ENCODE measurements around the gene CHST3.

CHST3 gene

DNA sequence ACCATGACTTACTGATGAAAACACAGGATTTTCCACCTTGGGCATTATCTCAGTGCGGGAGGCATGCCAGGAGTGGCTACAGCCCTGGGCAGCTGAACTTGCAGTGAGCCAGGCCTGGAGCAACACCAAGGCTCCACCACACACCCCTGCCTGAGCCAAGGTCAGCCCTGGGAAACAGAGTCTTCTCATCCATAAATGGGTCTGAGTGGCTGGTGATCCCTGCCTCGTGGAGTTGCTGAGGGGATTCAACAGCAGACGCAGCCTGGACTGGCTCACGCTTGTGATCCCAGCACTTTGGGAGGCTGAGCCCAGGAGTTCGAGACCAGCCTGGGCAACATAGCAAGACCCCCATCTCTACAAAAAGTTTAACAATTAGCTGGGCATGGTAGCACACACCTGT lies 91.9 kb downstream of the CHST3 start:
- DNase-seq (ENCODE audit: low read depth, low spot score), result no peak

DNA sequence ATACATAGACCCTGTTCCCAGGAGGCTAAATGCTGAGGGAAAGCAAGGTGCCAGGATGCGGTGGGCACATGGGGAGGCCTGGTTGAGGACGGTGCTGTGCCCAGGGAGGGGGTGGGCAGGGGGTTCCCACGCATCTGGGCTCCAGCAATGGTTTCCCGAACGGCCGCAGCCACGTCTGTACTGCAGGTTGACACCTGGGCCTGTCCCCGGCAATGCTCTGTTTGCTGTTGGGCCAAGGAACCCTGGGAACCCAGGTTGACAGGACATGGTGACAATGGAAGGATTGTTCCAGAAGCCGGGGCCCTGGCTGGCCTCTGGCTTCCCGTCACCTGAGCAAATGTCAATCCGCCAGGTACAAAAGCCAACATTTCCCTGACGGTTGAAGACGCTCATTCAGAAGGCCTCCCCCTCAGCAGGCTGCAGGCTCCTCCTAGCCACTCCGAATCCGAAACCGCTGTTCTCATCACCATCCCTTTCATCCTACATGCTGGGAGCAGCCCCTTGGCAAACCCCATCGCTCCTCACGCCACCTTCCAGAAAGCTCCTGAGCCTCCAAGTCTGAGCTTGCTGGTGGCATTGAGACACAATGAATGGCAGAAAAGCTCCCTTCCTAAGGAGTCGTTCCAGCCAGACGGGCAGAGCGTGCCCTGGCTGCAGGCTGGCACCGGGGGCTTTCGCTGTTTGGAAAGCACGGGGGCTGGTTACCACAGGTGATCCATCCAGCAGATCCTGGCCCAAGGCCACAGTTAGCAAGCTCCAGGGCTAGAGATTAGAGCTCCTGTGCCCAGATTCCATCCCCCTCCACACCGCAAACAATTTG lies 92.9 kb downstream of the CHST3 start:
- DNase-seq (ENCODE audit: low read depth, low spot score), result no peak

DNA sequence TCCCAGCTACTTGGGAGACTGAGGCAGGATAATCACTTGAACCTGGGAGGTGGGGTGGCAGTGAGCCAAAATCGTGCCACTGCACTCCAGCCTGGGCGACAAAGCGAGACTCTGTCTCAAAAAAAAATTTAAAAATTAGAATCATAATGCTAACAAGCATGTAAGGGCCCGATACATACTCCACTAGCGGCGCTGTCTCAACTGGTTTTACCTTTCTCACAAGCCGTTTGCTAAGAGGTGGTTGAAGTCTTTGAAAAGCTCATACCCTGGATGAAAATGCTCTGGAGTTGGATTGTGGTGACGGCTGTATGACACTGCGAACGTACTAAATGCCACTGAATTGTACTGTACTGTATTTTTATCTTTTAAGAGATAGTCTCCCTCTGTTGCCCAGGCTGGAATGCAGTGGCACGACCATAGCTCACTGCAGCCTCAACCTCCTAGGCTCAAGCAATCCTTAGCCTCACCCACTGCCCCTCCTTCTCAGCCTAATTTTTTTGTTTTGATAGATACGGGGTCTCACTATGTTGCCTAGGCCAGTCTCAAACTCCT lies 94.2 kb downstream of the CHST3 start:
- no peak for DNase-seq (ENCODE audit: low read depth, low spot score)

DNA sequence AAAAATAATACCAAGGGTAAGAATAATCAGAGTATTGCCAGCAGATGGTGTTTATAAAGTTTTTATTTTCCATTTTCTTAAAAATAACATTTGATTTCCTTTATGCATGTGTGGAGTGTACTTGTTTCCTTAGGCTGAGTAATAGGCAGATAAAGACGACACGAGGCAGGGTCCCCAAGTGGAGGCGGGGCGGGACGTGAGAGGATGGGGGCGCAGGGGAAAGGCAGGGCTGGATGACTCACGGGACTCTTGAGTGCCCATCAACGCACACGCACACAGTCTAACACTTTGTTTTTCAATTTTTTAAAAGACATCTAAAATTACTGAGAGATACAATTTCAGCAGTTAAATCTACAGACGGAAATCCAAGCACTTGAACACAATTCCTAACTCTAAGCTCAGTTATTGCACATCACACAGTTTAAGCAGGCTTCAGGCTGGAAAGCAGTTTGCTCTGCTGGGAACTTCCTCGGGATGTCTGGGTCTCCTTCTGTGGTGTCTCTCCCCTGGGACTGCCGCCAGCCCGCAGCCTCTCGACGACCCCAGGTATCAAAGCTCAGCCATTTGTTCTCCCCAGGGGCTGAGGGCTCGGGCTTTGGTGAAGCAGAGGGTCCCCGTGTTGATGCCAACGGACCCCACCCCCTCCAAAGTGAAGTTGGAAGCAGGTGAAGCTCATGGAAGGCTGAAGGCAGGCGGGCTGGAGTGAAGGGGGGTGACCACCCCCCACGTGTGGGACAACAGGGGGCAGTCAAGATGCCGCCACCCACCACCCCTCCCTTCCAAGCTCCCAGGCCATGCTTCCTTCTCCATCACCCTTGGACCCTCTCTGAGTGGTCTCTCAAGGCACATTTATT lies 95.0 kb downstream of the CHST3 start:
- DNase-seq (ENCODE audit: low read depth, low spot score), result peak; percentile 27

DNA sequence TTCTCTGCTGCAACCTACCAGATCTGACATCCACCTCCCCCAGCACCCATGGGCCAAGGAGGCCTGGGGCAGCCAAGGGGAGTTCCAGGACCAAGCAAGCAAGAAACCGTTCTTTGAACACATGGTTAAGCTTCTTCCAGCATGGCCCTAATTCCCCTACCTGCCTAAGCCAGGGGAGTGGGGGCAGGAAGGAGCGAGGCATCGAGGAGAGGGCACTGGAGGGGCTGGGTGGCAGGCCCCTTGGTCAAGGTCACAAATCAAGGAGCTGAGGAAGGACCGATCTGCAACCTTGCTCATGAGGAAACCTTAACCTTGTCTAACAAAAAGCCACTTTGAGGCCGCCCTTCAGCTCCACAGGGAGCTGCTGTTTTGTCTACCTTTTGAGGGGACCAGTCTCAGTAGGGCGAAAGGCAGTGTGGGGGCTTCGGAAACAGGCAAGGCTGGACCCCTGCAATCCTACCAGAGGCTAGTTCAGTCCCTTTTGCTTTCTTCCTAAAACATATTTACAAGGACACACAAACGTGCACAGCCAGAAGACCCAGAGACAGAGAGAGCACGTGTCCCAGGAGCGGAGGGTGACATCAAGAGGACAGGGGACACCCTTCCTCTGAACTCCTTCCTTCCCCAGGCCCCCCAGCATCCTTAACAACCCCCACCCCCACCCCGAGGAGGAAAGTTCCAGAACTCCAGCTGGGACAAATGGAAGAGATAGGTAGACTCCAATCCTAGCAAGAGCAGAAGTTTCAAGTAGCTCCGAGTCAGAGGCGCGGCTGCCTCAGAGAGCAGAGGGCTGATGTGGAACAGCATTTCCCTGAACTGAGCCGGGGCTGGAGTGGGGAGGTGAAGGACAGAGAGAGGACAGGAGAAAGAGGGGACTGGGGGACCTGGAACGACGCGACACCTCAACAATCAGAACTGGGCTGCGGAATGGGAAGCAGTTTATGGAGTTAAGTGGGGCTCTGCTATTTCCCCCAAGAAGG lies 95.9 kb downstream of the CHST3 start:
- DNase-seq (ENCODE audit: low read depth, low spot score), result no peak

DNA sequence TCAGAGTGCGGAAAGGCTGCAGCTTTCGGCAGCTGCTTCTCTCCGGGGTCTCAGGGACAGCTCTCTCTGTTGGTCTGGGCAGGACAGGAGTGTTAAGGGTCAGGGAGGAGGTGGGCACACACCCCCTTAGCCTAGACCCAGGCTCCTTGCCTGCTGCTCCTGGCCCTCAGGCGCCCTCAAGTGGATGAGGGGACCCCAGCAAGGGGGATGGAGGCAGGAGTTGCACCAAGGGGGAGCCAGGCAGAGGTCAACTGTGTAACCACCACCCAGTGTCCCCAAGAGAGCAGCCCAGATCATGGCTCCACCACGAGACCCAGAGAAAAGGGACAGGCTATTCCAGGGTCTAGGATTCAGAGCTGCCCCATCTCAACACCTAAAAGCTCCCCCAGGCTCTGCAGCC lies 97.3 kb downstream of the CHST3 start:
- DNase-seq (ENCODE audit: low read depth, low spot score), result no peak

DNA sequence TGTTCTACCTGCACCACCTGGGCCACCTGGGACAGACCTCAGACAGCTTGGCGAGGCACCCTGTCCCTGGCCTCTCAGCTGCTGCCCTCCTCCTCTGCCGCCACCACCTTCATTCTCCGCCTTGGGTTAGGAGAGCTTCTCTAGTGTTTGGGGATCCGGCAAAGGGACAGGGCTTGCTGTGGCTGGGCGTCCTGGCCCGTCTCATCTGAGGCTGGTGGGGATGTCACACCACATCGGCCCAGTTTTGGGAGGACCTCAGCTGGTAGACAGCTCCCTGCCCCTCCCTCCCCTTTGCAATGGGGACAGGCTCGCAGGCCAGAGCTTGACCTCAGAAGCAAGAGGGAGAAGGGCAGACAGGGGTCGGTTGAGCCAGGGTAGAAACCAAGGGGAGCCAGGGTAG lies 97.7 kb downstream of the CHST3 start:
- no peak for DNase-seq (ENCODE audit: low read depth, low spot score)

DNA sequence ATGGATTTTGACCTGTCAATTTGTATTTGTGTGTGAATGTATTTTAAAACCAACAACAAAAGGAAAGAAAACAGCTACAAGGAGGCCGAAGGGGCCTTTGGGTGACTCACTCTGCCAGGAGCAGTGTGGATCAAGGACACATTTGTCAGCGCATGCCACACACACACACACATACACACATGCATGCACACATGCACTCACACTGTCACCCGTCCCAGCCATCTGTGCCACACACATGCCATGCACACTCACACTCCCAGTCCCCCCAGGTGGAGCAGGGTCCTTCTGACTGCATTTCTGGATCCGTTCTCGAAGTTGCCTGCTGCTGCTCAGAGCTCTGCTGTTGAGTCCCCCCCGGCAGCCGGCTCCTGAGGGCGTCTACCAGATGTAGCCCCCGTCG lies 98.2 kb downstream of the CHST3 start:
- no peak for DNase-seq (ENCODE audit: low read depth, low spot score)

All from activated naive CD8-positive, alpha-beta T cell treated with anti-CD3 and anti-CD28 coated beads, Interleukin-2, amount 50 U/mL, for 16 hours (primary cell).